Neural progenitor cell (in vitro differentiated cells): ENCODE data around the gene RERE. TPM values are rescaled to one million over a fixed set of nuclear protein-coding genes. Genes with fewer than 3 reads are reported as not detected.

Experiments
- DNase-seq: peaks from one replicate; pipeline ENCODE4 v3.0.0-alpha.2; 2016; ENCODE audit warnings: low spot score
- H2AFZ ChIP-seq: fragments of 200-600 bp; sonication (generic); replicated peaks from 2 replicates; pipeline ENCODE4 v1.6.1; 2016; ENCODE audit warnings: antibody characterized with exemption
- H3F3A ChIP-seq: fragments of 200-600 bp; sonication (generic); 2 replicates; pipeline ENCODE4 v1.6.1; 2016; ENCODE audit warnings: antibody characterized with exemption, low read depth
- H3K27ac ChIP-seq: fragments of 200-600 bp; sonication (generic); 2 replicates; pipeline ENCODE4 v1.5.1; 2016; ENCODE audit warnings: mild to moderate bottlenecking
- H3K27me3 ChIP-seq: fragments of 200-600 bp; sonication (generic); 2 replicates; pipeline ENCODE4 v1.6.1; 2016; ENCODE audit warnings: mild to moderate bottlenecking, moderate library complexity
- H3K36me3 ChIP-seq: fragments of 200-600 bp; sonication (generic); 2 replicates; pipeline ENCODE4 v1.5.1; 2016
- H3K4me1 ChIP-seq: fragments of 200-600 bp; sonication (generic); 2 replicates; pipeline ENCODE4 v1.6.1; 2016; ENCODE audit warnings: mixed run types
- H3K4me2 ChIP-seq: fragments of 200-600 bp; sonication (generic); 2 replicates; pipeline ENCODE4 v1.6.1; 2016
- H3K4me3 ChIP-seq: fragments of 200-600 bp; sonication (generic); 2 replicates; pipeline ENCODE4 v1.5.1; 2016
- H3K79me2 ChIP-seq: fragments of 200-600 bp; sonication (generic); 2 replicates; pipeline ENCODE4 v1.6.1; 2016; ENCODE audit warnings: low read depth
- H3K9ac ChIP-seq: fragments of 200-600 bp; sonication (generic); 2 replicates; pipeline ENCODE4 v1.6.1; 2016
- H3K9me3 ChIP-seq: fragments of 200-600 bp; sonication (generic); 2 replicates; pipeline ENCODE4 v1.5.1; 2016; ENCODE audit warnings: low read depth
- H4K20me1 ChIP-seq: fragments of 200-600 bp; sonication (generic); 2 replicates; pipeline ENCODE4 v1.6.1; 2016; ENCODE audit warnings: low read depth
- H3K27ac Mint-ChIP-seq: 3 replicates; pipeline ENCODE4 v1.8.0; 2021; ENCODE audit warnings: mixed read lengths
- H3K27me3 Mint-ChIP-seq: 2 replicates; pipeline ENCODE4 v1.8.0; 2022; ENCODE audit warnings: low read depth, mild to moderate bottlenecking, inconsistent platforms, moderate library complexity, mixed read lengths; ENCODE audit not compliant: insufficient read depth
- H3K36me3 Mint-ChIP-seq: 3 replicates; pipeline ENCODE4 v1.8.0; 2021; ENCODE audit warnings: mixed read lengths
- H3K4me1 Mint-ChIP-seq: 3 replicates; pipeline ENCODE4 v1.8.0; 2021; ENCODE audit warnings: mixed read lengths
- H3K4me3 Mint-ChIP-seq: 3 replicates; pipeline ENCODE4 v1.8.0; 2021; ENCODE audit warnings: mild to moderate bottlenecking, moderate library complexity, mixed read lengths
- H3K9me3 Mint-ChIP-seq: 3 replicates; pipeline ENCODE4 v1.8.0; 2020; ENCODE audit warnings: mixed read lengths
- CTCF ChIP-seq: fragments of 200-600 bp; sonication (generic); IDR thresholded peaks from 2 replicates; pipeline ENCODE4 v1.5.1; 2017; ENCODE audit warnings: antibody characterized with exemption, mild to moderate bottlenecking
- EZH2 ChIP-seq: fragments of 200-600 bp; sonication (generic); IDR thresholded peaks from 2 replicates; pipeline ENCODE4 v1.6.1; 2017; ENCODE audit warnings: antibody characterized with exemption, mild to moderate bottlenecking, moderate library complexity
- EZH2phosphoT487 ChIP-seq: fragments of 200-600 bp; sonication (generic); IDR thresholded peaks from 2 replicates; pipeline ENCODE4 v1.6.1; 2017; ENCODE audit warnings: antibody characterized with exemption
- total RNA-seq: library from RNA; depleted of rRNA; stranded (reverse); fragments of >200 nt; gene quantifications from 2 replicates; pipeline ENCODE4 v1.2.3, GENCODE V29; 2015; ENCODE audit warnings: low replicate concordance

Gene RERE
- total RNA-seq, 1 donor from 2014 or later: 29.8 TPM

GRCh38 chr1:8395433-8395866, 422.0 kb downstream of the RERE start:
- no peak overlapping the region for H3K9ac ChIP-seq
- no peak for DNase-seq
- H3K36me3 Mint-ChIP-seq: peaks cover 27% of the 10 kb centered on the region
- peaks cover 55% of the 10 kb centered on the region for H3K4me1 Mint-ChIP-seq
- peak overlapping the region; percentile 21 for H3K4me3 ChIP-seq
- H3K4me1 ChIP-seq: peaks cover 43% of the 10 kb centered on the region
- H3K27ac ChIP-seq: peak overlapping the region; percentile 78
- no peaks in the 10 kb centered on the region for H3K9me3 Mint-ChIP-seq
- H3K79me2 ChIP-seq: peaks cover 85% of the 10 kb centered on the region
- H3F3A ChIP-seq: peaks cover 32% of the 10 kb centered on the region
- H3K9me3 ChIP-seq: no peaks in the 10 kb centered on the region
- peaks cover 71% of the 10 kb centered on the region for H4K20me1 ChIP-seq
- no peaks in the 10 kb centered on the region for H3K36me3 ChIP-seq
- H3K4me2 ChIP-seq: peak overlapping the region; percentile 68
- H3K27me3 ChIP-seq: no peaks in the 10 kb centered on the region
- H3K4me3 Mint-ChIP-seq: peak overlapping the region; percentile 60
- peaks cover 2% of the 10 kb centered on the region for H3K27me3 Mint-ChIP-seq
- TF ChIP-seq EZH2phosphoT487: no peak
- no peak for TF ChIP-seq EZH2
- TF ChIP-seq CTCF: no peak
- H2AFZ ChIP-seq: no peak overlapping the region
- H3K27ac Mint-ChIP-seq: peak overlapping the region; percentile 71

GRCh38 chr1:8394456-8395321, 422.8 kb downstream of the RERE start:
- peaks cover 78% of the 10 kb centered on the region for H4K20me1 ChIP-seq
- no peak overlapping the region for H3K4me2 ChIP-seq
- H2AFZ ChIP-seq: no peak overlapping the region
- Mint-ChIP-seq H3K27me3 (peaks cover 3% of the 10 kb centered on the region), H3K27ac (no peak overlapping the region), H3K4me3 (no peak overlapping the region), H3K9me3 (no peaks in the 10 kb centered on the region), H3K4me1 (peaks cover 55% of the 10 kb centered on the region), H3K36me3 (peaks cover 30% of the 10 kb centered on the region)
- H3K9me3 ChIP-seq: no peaks in the 10 kb centered on the region
- no peaks in the 10 kb centered on the region for H3K27me3 ChIP-seq
- peaks cover 32% of the 10 kb centered on the region for H3F3A ChIP-seq
- no peak overlapping the region for H3K4me3 ChIP-seq
- peaks cover 89% of the 10 kb centered on the region for H3K79me2 ChIP-seq
- no peak for TF ChIP-seq CTCF
- no peak for TF ChIP-seq EZH2phosphoT487
- no peak for TF ChIP-seq EZH2
- no peak overlapping the region for H3K27ac ChIP-seq
- no peak for DNase-seq
- H3K9ac ChIP-seq: no peak overlapping the region
- H3K36me3 ChIP-seq: no peaks in the 10 kb centered on the region
- H3K4me1 ChIP-seq: peaks cover 43% of the 10 kb centered on the region

- no peak overlapping the region for H2AFZ ChIP-seq
- Mint-ChIP-seq H3K4me3 (no peak overlapping the region), H3K27ac (peak overlapping the region; percentile 0), H3K9me3 (peaks cover 2% of the 10 kb centered on the region), H3K36me3 (peaks cover 37% of the 10 kb centered on the region), H3K4me1 (peaks cover 53% of the 10 kb centered on the region), H3K27me3 (peaks cover 4% of the 10 kb centered on the region)
- no peaks in the 10 kb centered on the region for H3K9me3 ChIP-seq
- H3K27ac ChIP-seq: no peak overlapping the region
- no peak overlapping the region for H3K4me2 ChIP-seq
- peaks cover 39% of the 10 kb centered on the region for H3K4me1 ChIP-seq
- peaks cover 75% of the 10 kb centered on the region for H4K20me1 ChIP-seq
- H3F3A ChIP-seq: peaks cover 22% of the 10 kb centered on the region
- H3K27me3 ChIP-seq: no peaks in the 10 kb centered on the region
- no peaks in the 10 kb centered on the region for H3K36me3 ChIP-seq
- no peak overlapping the region for H3K9ac ChIP-seq
- H3K79me2 ChIP-seq: peaks cover 86% of the 10 kb centered on the region
- no peak overlapping the region for H3K4me3 ChIP-seq
- DNase-seq: no peak
- TF ChIP-seq CTCF: no peak
- TF ChIP-seq EZH2phosphoT487: no peak
- TF ChIP-seq EZH2: no peak
These were observed 424.9 kb downstream of the RERE start for GRCh38 chr1:8392522-8392921.
